HFFc6 (cell line): ENCODE data around the gene ANO10. TPM values are rescaled to one million over a fixed set of nuclear protein-coding genes. Genes with fewer than 3 reads are reported as not detected.
"Not testable (repeated sequence)": the region's sequence is repeated elsewhere in the genome, so short reads cannot be mapped to it uniquely, and the experiment has no call there.

Experiments
- DNase-seq: peaks from one replicate; pipeline ENCODE4 v3.0.0-alpha.2; 2018
- H3K27ac Mint-ChIP-seq: 2 replicates; pipeline ENCODE4 v1.8.0; 2020; ENCODE audit warnings: mild to moderate bottlenecking, mixed read lengths
- H3K27me3 Mint-ChIP-seq: 2 replicates; pipeline ENCODE4 v1.8.0; 2021; ENCODE audit warnings: mild to moderate bottlenecking, moderate library complexity, mixed read lengths; ENCODE audit not compliant: insufficient read depth
- H3K36me3 Mint-ChIP-seq: 2 replicates; pipeline ENCODE4 v1.8.0; 2021; ENCODE audit warnings: low read depth, mixed read lengths
- H3K4me1 Mint-ChIP-seq: 2 replicates; pipeline ENCODE4 v1.8.0; 2020; ENCODE audit warnings: low read depth, mixed read lengths
- H3K4me3 Mint-ChIP-seq: 2 replicates; pipeline ENCODE4 v1.8.0; 2020; ENCODE audit warnings: mild to moderate bottlenecking, moderate library complexity, mixed read lengths
- H3K9me3 Mint-ChIP-seq: 2 replicates; pipeline ENCODE4 v1.8.0; 2020; ENCODE audit warnings: mild to moderate bottlenecking, mixed read lengths
- total RNA-seq, 6 experiments: library from RNA; stranded (reverse); fragmentation: NEBNext Ultra II Directional; extraction: Animal tissue kit (Norgen Biotek cat#: 25700); gene quantifications; 2 replicates in 1 of 6; 3 replicates in 5 of 6; pipeline ENCODE4 v1.2.3, GENCODE V29; 2021
- TF ChIP-seq, protein P1 (sequence below): fragments of 200-600 bp; sonication (generic); IDR thresholded peaks from 2 replicates; pipeline ENCODE4 v1.5.0; 2021; ENCODE audit warnings: antibody characterized with exemption, mild to moderate bottlenecking

The ANO10 gene
- total RNA-seq, 6 experiments from 2014 or later = 78.3 to 103 (median 90.8) TPM

DNA sequence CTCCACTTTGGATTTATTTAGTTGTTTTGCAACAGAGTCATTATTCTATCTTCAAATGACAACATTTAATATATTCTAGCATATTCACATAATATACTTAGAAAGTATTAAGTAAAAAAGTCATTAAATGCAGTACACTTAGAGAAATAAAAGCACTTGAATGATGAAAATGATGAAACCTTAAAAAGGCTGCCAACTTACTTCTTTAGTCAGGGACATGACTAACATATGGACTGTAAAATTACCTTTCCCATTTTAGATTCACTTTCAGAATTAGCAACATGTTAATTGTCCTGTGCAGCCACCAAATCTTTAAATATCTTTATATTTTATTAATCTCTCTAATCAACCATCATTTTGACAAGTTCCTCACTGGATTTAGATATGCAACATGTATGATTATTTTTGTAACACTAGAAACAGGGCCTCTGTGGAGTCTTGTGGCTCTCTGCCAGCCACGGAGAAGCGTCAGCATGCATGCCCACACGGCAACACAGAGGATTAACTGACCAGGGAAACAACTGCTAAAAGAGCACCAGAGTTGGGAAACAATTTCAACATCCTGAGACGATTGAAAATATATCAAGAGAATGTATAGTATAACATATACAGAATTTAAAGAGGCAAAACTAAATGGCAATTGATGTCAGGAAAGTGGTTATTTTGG is 95.7 kb downstream of the ANO10 start:
- H3K9me3 Mint-ChIP-seq = peaks cover 6% of the 10 kb centered on the region
- DNase-seq = no peak
- H3K36me3 Mint-ChIP-seq = peaks cover 14% of the 10 kb centered on the region
- H3K27me3 Mint-ChIP-seq = no peaks in the 10 kb centered on the region
- no peak overlapping the region for H3K27ac Mint-ChIP-seq
- TF ChIP-seq, protein P1, sequence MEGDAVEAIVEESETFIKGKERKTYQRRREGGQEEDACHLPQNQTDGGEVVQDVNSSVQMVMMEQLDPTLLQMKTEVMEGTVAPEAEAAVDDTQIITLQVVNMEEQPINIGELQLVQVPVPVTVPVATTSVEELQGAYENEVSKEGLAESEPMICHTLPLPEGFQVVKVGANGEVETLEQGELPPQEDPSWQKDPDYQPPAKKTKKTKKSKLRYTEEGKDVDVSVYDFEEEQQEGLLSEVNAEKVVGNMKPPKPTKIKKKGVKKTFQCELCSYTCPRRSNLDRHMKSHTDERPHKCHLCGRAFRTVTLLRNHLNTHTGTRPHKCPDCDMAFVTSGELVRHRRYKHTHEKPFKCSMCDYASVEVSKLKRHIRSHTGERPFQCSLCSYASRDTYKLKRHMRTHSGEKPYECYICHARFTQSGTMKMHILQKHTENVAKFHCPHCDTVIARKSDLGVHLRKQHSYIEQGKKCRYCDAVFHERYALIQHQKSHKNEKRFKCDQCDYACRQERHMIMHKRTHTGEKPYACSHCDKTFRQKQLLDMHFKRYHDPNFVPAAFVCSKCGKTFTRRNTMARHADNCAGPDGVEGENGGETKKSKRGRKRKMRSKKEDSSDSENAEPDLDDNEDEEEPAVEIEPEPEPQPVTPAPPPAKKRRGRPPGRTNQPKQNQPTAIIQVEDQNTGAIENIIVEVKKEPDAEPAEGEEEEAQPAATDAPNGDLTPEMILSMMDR = no peak
- no peaks in the 10 kb centered on the region for H3K4me1 Mint-ChIP-seq
- H3K4me3 Mint-ChIP-seq = no peak overlapping the region

DNA sequence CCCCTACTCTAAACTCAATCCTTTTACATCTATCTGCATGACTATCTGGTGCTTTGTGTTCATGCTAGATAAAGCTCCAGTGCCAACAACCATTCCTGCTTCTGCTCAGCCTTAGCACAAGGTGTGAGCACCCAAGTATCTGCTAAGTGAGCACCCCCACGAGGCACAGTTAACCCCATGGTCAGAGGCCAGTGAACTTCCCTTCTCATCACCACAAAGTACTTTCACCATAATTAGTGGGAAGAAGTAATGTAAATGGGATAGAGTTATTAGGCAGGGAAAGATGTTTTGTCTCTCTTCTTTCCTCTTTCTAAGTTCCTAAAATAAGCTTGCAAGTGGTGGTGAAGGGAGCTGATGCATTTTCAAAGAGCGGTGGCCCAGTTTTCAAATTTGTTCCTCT is 96.4 kb downstream of the ANO10 start:
- H3K4me3 Mint-ChIP-seq = no peak overlapping the region
- H3K27ac Mint-ChIP-seq = no peak overlapping the region
- TF ChIP-seq, protein P1 = no peak
- H3K4me1 Mint-ChIP-seq = no peaks in the 10 kb centered on the region
- no peaks in the 10 kb centered on the region for H3K27me3 Mint-ChIP-seq
- peaks cover 6% of the 10 kb centered on the region for H3K9me3 Mint-ChIP-seq
- peaks cover 14% of the 10 kb centered on the region for H3K36me3 Mint-ChIP-seq
- DNase-seq = no peak

DNA sequence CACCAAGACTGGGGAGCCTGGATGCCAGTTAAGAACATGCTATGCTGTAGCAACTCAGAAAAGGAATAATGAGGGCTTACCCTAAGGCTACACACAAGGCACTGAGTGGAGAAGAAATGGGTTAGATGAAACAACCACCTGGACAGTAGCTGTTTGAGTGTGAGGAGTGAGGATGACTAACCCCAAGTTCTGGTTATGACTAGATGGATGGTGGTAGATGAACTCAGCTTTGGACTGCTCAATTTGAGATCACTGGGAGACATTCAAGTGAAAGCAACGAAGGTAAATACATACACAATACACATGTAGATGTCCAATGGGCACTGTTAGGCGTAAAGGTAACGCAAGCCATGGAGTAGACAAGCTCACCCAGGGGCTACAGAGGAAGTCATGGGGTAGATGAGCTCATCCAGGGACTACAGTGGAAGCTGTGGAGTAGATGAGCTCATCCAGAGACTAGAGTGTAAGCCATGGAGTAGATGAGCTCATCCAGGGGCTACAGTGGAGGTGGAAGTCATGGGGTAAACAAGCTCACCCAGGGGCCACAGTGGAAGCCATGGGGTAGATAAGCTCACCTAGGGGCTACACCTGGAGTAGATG is 98.3 kb downstream of the ANO10 start:
- peaks cover 22% of the 10 kb centered on the region for H3K36me3 Mint-ChIP-seq
- no peak overlapping the region for H3K4me3 Mint-ChIP-seq
- DNase-seq = no peak
- H3K9me3 Mint-ChIP-seq = peaks cover 16% of the 10 kb centered on the region
- TF ChIP-seq, protein P1 = no peak
- no peak overlapping the region for H3K27ac Mint-ChIP-seq
- H3K27me3 Mint-ChIP-seq = no peaks in the 10 kb centered on the region; the same call in 1 of the 2 replicates
- no peaks in the 10 kb centered on the region for H3K4me1 Mint-ChIP-seq

DNA sequence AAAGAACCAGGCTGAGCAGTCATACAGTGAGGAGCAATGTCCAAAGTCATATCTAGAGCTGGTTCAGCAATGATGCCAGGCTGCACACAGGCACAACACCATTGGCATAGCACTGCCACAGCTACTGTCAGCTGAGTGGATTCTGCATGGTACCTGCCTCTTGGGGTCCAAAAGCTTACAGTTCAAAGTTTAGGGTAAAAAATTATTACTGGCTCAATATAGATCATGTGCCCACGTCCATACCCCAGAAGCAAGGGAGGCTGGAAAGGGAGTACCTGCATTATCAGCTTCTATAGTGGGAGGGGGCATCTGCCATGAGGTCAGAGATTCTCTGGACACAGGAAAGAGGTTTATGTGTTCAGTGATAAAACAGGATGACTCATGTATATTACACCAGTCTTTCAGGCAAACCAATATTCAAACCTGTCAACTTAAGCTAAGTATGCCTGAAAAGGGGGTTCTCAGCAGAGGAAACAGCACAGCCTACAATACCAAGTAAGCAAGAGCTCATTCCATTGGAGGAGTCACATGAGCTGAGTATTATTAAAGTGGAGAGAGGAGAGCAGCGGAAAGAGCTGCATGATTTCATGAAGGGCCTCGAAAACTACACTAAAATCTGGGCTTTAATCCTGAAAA is 99.0 kb downstream of the ANO10 start:
- Mint-ChIP-seq H3K36me3 (peaks cover 23% of the 10 kb centered on the region), H3K27me3 (no peaks in the 10 kb centered on the region; the same call in 1 of the 2 replicates), H3K4me1 (no peaks in the 10 kb centered on the region), H3K9me3 (peaks cover 11% of the 10 kb centered on the region), H3K4me3 (no peak overlapping the region), H3K27ac (no peak overlapping the region)
- DNase-seq = no peak
- TF ChIP-seq, protein P1 = no peak

DNA sequence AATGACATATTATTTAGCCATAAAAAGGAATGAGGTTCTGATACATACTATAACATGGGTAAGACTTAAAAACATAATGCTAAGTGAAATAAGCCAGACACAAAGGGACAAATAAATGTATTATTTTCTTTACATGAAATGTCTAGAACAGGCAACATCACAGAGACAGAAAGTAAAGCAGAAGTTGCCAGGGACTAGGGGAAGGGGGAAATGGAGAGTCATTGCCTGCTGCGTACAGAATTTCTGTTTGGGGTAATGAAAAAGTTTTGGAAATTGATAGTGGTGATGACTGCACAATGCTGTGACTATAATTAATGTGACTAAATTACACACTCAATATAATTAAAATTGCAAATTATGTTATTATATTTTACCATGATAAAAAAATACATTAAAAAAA is 99.9 kb downstream of the ANO10 start:
- Mint-ChIP-seq H3K4me1 (peaks cover under 1% of the 10 kb centered on the region; the same call in 1 of the 2 replicates), H3K9me3 (peaks cover 11% of the 10 kb centered on the region), H3K27me3 (no peaks in the 10 kb centered on the region; the same call in 1 of the 2 replicates), H3K4me3 (no peak overlapping the region), H3K27ac (no peak overlapping the region), H3K36me3 (peaks cover 24% of the 10 kb centered on the region)
- no peak for DNase-seq
- TF ChIP-seq, protein P1 = no peak

DNA sequence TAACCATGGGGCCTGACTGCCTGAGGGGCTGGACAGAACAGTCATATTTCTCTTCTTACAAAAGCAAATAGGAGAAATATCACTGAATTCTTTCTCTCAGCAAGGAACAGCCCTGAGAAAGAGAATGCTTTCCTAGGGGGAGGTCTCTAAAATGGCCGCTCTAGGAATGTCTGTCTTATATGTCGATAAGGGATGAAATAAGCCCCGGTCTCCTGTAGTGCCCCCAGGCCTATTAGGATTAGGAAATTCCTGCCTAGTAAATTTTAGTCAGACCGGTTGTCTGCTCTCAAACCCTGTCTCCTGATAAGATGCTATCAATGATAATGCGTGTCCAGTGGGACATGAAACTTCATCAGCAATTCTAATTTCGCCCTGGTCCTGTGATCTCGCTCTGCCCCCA is 103.3 kb downstream of the ANO10 start:
- H3K27me3 Mint-ChIP-seq, H3K27ac Mint-ChIP-seq, H3K4me1 Mint-ChIP-seq, DNase-seq, H3K4me3 Mint-ChIP-seq: not testable (repeated sequence)
- peaks cover 24% of the 10 kb centered on the region for H3K36me3 Mint-ChIP-seq
- peaks cover 11% of the 10 kb centered on the region for H3K9me3 Mint-ChIP-seq
